Islet of Langerhans (tissue), 1 donor: ENCODE data around the gene PPP4C.

Source experiments
- FAIRE-seq: peaks from one replicate; lab custom pipeline; 2011; peaks lifted over from hg19 to GRCh38; lab: Jason Lieb, UNC

The PPP4C gene

GRCh38 chr16:30060346-30060745 is 15.4 kb upstream of the PPP4C start:
- FAIRE-seq: no peak

- no peak for FAIRE-seq
Measured at GRCh38 chr16:30060836-30061554, 14.8 kb upstream of the PPP4C start.

DNA sequence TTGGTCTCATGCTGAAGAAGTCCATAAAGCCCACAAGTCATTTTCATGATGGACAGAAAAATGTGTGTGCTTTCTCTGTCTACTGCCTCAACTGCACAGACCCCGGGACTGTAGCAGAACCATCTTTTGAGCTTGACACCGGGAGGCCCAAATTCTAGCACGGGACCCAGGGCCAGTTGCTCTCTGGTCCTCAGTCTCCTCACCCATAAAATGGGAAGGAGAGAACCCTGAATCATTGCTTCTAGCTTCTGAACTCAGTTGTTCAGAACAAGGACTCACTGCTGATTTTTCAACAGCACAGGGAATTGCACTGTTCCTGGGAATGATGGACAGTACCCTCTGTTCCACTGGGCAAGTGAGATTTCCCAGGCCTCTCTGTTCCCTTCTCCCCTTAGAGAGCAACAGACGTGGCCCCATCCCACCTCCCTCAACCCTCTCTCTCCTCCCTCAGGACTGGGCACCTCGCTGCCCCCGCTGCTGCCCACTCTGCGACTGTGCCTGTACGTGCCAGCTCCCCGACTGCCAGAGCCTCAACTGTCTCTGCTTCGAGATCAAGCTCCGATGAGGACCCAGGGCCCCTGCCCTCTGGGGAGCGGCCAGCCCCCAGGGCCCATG is 12.4 kb upstream of the PPP4C start:
- no peak for FAIRE-seq

GRCh38 chr16:30063893-30064728 is 11.7 kb upstream of the PPP4C start:
- FAIRE-seq: no peak

DNA sequence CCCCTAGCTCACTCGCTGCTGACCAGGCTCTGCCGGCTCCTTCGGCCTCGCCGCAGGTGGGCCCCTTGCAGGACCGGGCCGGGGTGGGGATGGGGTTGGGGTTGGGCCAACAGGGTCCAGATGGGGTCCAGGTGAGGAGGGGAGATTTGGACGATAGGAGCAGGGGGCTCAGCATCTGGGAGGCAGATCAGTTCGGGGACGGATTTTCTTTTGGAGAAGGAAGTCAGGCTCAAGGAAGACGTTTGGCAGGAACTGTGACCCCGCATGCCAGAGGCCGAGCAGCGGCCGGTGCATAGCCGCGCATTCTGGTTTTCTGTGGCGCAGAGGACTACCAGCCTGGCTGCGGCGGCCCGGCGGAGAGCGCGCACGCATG is 11.1 kb upstream of the PPP4C start:
- no peak for FAIRE-seq

DNA sequence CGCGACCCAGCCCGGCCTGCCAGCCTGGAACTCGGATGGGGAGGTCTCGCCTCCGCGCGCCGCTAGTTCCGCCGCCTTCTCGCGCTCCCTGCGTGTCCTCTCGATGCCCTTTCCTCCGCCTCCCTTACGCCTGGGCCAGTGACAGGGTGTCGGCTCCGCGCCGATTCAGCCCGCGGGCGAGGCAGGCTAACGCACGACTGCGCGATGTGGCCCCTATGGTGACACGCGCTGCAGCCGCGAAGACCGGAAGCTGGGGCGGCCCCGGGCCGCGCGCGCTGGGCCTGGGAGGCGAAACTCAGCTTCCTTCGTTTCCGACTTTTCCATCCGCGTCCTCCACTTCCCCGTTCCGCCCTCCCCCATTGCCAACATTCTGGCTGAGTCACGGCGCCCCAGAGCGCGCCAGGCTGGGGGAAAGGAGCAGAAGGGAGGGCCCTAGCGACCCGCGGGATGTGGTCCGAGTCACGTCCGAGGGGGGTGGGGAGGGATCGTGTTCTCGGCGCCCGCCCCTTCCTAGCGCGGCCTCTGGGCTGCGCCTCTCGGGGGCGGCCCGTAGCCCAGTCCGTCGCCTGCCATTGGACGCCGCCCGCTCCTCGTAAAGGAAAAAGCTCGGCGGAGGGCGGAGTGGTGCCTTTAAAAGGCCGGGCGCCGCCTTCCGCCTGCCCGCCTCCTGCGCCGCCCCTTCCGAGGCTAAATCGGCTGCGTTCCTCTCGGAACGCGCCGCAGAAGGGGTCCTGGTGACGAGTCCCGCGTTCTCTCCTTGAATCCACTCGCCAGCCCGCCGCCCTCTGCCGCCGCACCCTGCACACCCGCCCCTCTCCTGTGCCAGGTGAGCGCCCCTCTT is 10.5 kb upstream of the PPP4C start, which contains the start of gene ALDOA:
Gene ALDOA (plus strand): TSS at position 659 of the 841 bp plus-strand sequence. CDS start 1,138 bp downstream, outside the sequence.
- FAIRE-seq: no peak

- no peak for FAIRE-seq
Measured at GRCh38 chr16:30065943-30066760, 9.6 kb upstream of the PPP4C start.

DNA sequence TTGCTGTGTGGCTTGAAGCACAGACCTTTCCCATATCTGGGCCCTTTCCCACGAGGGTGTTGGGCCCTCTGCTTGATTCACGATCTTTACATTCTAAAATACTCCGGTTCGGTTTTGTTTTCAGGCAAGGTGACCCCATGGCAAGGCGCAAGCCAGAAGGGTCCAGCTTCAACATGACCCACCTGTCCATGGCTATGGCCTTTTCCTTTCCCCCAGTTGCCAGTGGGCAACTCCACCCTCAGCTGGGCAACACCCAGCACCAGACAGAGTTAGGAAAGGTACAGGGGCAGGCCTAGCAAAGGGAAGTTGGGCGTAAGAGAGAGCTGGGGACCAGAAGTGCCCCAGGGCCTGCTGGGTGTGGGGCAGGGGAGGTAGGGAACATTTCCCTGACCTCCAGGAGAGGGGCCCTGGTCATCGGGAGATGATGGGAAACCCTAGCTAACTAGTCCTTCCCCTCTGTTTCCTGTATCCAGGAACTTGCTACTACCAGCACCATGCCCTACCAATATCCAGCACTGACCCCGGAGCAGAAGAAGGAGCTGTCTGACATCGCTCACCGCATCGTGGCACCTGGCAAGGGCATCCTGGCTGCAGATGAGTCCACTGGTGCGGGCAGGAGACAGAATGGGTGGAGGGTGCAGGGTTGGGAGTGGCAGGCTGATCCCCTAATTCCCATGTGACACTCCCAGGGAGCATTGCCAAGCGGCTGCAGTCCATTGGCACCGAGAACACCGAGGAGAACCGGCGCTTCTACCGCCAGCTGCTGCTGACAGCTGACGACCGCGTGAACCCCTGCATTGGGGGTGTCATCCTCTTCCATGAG is 8.8 kb upstream of the PPP4C start:
- FAIRE-seq: no peak

- FAIRE-seq: no peak
Measured at GRCh38 chr16:30067584-30067916, 8.2 kb upstream of the PPP4C start.

- FAIRE-seq: no peak
Measured at GRCh38 chr16:30068333-30068732, 7.5 kb upstream of the PPP4C start.

DNA sequence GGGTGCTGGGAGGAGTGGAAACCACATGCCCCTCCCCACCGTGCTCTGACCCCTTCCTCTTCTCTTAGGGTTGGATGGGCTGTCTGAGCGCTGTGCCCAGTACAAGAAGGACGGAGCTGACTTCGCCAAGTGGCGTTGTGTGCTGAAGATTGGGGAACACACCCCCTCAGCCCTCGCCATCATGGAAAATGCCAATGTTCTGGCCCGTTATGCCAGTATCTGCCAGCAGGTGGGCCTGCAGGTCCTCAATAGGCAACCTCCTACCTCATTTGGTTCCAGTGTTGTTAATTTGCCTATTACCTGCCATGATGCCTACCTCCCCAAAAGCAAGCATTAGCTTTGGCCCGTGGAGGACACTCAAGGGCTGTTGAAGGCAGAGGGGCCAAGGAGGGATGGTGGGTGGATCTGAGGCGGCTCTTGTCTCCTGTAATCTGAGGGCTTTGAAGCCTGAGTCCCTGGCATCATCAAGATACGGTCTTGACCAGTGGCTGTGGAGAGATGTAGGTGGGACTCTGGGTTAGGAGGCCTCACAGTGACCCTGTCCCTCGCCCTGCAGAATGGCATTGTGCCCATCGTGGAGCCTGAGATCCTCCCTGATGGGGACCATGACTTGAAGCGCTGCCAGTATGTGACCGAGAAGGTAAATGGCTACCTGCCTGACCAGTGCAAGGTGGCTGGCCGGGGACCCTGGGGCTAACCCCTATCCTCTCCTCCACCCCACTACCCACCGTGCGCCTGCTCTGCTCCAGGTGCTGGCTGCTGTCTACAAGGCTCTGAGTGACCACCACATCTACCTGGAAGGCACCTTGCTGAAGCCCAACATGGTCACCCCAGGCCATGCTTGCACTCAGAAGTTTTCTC is 6.8 kb upstream of the PPP4C start:
- FAIRE-seq: no peak

DNA sequence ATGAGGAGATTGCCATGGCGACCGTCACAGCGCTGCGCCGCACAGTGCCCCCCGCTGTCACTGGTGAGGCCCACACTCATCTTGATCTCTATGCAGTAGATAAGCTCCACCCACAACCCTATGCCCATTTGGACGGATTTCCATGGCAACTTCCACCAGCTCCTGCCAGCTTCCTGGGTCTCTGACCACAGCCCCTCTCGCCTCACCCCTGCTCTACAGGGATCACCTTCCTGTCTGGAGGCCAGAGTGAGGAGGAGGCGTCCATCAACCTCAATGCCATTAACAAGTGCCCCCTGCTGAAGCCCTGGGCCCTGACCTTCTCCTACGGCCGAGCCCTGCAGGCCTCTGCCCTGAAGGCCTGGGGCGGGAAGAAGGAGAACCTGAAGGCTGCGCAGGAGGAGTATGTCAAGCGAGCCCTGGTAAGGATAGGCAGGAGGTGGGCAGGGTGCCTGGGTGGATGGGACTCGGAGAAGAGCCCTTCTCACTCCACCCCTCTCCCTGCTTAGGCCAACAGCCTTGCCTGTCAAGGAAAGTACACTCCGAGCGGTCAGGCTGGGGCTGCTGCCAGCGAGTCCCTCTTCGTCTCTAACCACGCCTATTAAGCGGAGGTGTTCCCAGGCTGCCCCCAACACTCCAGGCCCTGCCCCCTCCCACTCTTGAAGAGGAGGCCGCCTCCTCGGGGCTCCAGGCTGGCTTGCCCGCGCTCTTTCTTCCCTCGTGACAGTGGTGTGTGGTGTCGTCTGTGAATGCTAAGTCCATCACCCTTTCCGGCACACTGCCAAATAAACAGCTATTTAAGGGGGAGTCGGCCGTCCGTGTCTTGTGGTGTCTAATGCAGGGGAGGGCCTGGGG is 6.0 kb upstream of the PPP4C start:
- FAIRE-seq: no peak

DNA sequence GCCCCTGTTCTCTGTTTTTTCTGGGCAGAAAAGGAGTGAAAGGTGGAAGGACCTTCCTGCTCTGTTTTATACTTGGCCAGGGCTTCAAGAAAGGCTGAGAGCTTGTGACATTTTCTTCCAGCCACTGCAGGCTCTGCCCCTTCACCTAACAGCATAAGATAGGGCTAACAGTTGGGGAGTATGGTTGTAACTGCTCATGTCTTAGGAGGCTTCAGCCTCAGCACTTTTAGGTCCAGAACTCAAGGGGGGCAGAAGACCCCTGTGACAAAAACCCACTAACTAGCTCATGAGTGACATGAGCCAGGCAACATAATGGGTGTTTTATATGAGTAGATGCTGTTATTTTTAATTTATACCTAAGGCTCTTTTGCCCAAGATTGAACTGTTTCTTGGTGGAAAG is 5.3 kb upstream of the PPP4C start:
- no peak for FAIRE-seq

DNA sequence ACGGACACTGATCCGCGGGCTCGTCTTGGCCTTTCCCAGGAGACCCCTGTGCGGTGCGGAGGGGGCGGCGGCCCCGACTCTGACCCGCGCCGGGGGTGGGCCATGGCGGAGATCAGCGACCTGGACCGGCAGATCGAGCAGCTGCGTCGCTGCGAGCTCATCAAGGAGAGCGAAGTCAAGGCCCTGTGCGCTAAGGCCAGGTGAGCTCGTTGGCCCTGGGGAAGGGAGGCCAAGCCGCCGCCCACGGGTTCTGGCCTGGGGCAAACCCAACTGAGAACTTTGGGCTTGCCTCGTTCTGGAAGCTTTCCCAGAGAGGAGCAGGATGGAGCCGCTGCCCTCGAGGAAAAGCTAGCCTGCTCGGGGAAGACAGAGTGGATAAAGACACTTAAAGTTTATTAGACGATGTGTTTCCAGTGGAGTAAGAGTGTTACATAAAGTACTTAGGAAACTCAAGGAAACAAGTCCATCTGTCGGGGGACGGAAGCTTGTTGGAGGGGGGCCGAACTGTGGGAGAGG is 540 bp downstream of the PPP4C start:
- FAIRE-seq: no peak

- no peak for FAIRE-seq
Measured at GRCh38 chr16:30077656-30078055, 1.9 kb downstream of the PPP4C start.

DNA sequence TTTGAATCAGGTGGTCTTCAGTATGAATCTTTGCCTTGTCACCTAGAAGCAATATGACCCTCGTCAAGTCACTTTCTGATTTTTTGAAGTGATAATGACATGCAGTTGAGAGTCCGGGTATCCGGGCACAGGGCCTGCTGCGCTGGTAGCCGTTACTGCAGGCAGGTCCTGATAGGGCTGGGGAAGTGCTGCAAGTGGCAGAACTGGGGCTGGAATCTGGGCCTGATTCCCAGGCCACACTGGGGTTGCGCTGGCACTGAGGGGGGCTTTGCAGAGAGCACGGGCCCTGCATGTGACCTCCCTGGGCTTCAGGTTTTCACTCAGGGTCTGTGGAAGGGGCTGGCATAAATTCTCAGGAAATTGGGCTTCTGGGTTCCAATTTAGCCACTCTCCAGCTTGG is 3.0 kb downstream of the PPP4C start:
- FAIRE-seq: no peak

GRCh38 chr16:30079480-30079879 is 3.7 kb downstream of the PPP4C start:
- FAIRE-seq: no peak

DNA sequence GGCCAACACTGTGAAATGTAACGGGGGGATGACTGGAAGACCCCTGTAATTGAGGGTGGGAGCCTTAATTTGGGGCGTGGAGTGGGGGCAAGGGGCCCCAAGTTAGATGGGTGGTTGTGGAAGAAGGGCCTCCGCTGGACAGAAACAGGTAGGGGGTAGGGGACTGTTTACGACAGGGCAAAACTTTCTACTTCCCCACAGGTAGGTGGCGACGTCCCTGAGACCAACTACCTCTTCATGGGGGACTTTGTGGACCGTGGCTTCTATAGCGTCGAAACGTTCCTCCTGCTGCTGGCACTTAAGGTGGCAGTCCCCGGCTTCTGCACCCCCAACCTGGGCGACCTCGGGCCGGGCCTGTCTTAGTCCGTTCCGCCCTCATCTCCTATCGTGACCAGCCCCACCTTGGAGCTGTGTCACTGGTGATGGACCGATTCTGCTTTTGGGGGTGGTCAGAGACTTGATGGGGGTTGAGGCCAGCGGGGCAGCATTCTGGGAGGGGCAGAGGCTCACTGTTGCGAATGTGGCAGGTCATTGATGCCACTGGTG is 6.8 kb downstream of the PPP4C start:
- FAIRE-seq: no peak
